GM11168 (cell line): ENCODE results near the gene ABT1.

Source experiments
- in situ Hi-C: fragments of 300-500 bp; cut with MboI; formaldehyde crosslinking; loops from one replicate; pipeline ENCODE4 v1.12.0; 2022; ENCODE audit warnings: low sequenced_read_pairs; ENCODE audit not compliant: unreplicated experiment

ABT1 gene

GRCh38 chr6:26571592-26572296 lies 25.0 kb upstream of the ABT1 start:
- in situ Hi-C loops, result no loop called here

- in situ Hi-C loops, result no loop called here
These were observed 21.2 kb upstream of the ABT1 start for GRCh38 chr6:26575494-26575939.

- in situ Hi-C loops, result no loop called here
These were observed 20.3 kb upstream of the ABT1 start for GRCh38 chr6:26576407-26576843.

- in situ Hi-C loops, result no loop called here
These were observed 19.6 kb upstream of the ABT1 start for GRCh38 chr6:26576929-26577719.

GRCh38 chr6:26577720-26578072 lies 19.1 kb upstream of the ABT1 start:
- in situ Hi-C loops, result no loop called here

GRCh38 chr6:26578279-26578678 lies 18.5 kb upstream of the ABT1 start:
- in situ Hi-C loops, result no loop called here

GRCh38 chr6:26578741-26579140 lies 18.0 kb upstream of the ABT1 start:
- in situ Hi-C loops, result no loop called here

GRCh38 chr6:26581164-26581915 lies 15.4 kb upstream of the ABT1 start:
- in situ Hi-C loops, result no loop called here

- in situ Hi-C loops, result no loop called here
These were observed 7.8 kb upstream of the ABT1 start for GRCh38 chr6:26588965-26589364.

- in situ Hi-C loops, result no loop called here
These were observed 4.1 kb upstream of the ABT1 start for GRCh38 chr6:26592649-26593048.

GRCh38 chr6:26593278-26594130 lies 3.2 kb upstream of the ABT1 start:
- in situ Hi-C loops, result no loop called here

- in situ Hi-C loops, result no loop called here
These were observed 2.6 kb upstream of the ABT1 start for GRCh38 chr6:26594131-26594498.

GRCh38 chr6:26594730-26595632 lies 1.8 kb upstream of the ABT1 start:
- in situ Hi-C loops, result no loop called here

GRCh38 chr6:26595669-26596269 lies 984 bp upstream of the ABT1 start:
- in situ Hi-C loops, result no loop called here

- in situ Hi-C loops, result no loop called here
These were observed 625 bp downstream of the ABT1 start for GRCh38 chr6:26597389-26597766.

- in situ Hi-C loops, result no loop called here
These were observed 1.1 kb downstream of the ABT1 start for GRCh38 chr6:26597821-26598220.

- in situ Hi-C loops, result no loop called here
These were observed 1.5 kb downstream of the ABT1 start for GRCh38 chr6:26598267-26598666.

GRCh38 chr6:26599134-26599533 lies 2.4 kb downstream of the ABT1 start:
- in situ Hi-C loops, result no loop called here

- in situ Hi-C loops, result no loop called here
These were observed 2.8 kb downstream of the ABT1 start for GRCh38 chr6:26599591-26599990.
